RCC 7860 (cell line): Measurements from ENCODE around the gene KRTAP10-7.
"Not testable (repeated sequence)": the region's sequence is repeated elsewhere in the genome, so short reads cannot be mapped to it uniquely, and the experiment has no call there.

Experiments
- DNase-seq: peaks from one replicate; pipeline ENCODE4 v3.0.0-alpha.2; 2015; ENCODE audit warnings: low spot score
- FAIRE-seq: peaks from 2 replicates; lab custom pipeline; 2012; peaks lifted over from hg19 to GRCh38; lab: Jason Lieb, UNC

Gene KRTAP10-7

GRCh38 chr21:44600118-44600978 is at the start of gene KRTAP10-7:
Gene KRTAP10-7, plus strand, starts transcription at chr21:44600597. Its CDS starts 25 bp downstream, at chr21:44600622.
- FAIRE-seq, DNase-seq: not testable (repeated sequence)

DNA sequence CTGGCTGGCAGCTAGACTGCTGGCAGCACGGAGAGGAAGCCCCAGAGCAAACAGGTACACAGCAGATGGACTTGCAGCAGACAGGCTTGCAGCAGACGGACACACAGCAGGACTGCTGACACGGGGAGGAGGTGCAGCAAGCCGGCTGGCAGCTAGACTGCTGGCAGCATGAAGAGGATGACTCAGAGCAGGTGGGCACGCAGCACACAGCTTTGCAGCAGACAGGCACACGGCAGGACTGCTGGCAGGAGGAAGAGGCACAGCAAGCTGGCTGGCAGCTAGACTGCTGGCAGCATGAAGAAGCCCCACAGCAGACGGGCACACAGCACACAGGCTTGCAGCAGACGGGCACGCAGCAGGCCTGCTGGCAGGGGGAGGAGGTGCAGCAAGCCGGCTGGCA is 49.6 kb upstream of the KRTAP10-7 start:
- FAIRE-seq = no peak

GRCh38 chr21:44551340-44551961 is 48.9 kb upstream of the KRTAP10-7 start, which contains the start of gene KRTAP10-2:
Gene KRTAP10-2, minus strand, starts transcription at chr21:44551505. Its CDS starts 47 bp downstream, at chr21:44551458.
- no peak for DNase-seq
- FAIRE-seq = no peak

More for the DNA sequence above, 49.6 kb upstream of the KRTAP10-7 start:
- no peak for DNase-seq

GRCh38 chr21:44552136-44552535 is 48.3 kb upstream of the KRTAP10-7 start:
- DNase-seq (no peak), FAIRE-seq (no peak)

- DNase-seq (no peak), FAIRE-seq (no peak)
Observed at GRCh38 chr21:44552681-44553080, 47.7 kb upstream of the KRTAP10-7 start.

GRCh38 chr21:44555200-44555875 is 45.1 kb upstream of the KRTAP10-7 start:
- DNase-seq (no peak), FAIRE-seq (no peak)

DNA sequence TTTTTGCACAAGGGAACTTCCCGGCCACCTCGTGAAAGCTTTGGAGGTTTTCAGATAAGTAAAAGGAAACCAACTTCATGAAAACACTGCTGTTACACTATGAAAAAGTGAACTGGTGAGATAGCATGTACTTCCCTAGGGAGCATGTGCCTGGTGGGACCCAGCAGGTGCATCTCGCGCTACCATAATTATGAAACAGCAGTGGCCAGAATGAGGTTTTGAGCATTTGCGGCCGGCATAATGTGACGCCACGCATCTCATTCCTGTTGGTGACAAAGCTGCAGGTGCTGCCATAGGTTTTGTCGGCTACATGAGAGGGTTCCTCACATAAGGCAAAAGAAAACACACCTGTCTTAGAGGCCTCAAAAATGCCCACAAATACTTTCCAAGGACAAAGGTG is 43.5 kb upstream of the KRTAP10-7 start:
- FAIRE-seq = no peak
- DNase-seq = no peak

DNA sequence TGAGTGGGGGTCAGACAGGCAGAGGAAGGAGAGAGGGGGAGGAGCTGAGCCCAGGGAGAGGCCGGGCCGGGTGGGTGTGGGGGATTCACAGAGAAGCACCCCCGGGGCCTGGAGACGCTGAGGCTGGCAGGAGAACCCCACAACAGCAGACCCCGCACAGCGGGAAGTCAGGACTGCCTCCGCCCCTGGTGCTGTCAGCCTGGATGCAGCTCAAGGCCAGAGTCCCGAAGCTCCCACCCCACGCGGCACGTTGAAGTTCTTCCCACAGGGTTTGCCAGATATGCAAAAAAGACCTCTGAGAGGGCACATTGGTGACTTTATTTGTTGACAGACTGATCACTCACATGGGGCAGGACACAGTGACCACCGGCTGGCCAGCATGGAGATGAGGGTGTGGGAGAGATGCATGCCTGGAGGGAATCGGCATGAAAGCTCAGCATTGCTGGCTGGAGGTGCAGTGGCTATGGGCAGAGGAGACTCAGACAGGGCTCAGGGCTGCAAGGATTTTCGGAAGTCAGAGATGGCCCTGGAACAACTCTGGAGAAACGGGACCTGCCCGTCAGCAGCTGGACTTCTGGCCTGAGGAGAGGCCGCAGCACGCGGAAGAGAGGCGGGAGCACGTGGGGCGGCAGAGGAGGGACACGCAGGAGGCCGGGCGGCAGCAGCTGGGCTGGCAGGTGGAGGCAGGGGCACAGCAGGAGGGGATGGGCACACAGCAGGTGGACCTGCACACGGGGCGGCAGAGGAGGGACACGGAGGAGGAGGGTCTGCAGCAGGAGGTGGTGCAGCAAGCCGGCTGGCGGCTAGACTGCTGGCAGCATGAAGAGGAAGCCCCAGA is 42.7 kb upstream of the KRTAP10-7 start:
- FAIRE-seq (no peak), DNase-seq (no peak)

DNA sequence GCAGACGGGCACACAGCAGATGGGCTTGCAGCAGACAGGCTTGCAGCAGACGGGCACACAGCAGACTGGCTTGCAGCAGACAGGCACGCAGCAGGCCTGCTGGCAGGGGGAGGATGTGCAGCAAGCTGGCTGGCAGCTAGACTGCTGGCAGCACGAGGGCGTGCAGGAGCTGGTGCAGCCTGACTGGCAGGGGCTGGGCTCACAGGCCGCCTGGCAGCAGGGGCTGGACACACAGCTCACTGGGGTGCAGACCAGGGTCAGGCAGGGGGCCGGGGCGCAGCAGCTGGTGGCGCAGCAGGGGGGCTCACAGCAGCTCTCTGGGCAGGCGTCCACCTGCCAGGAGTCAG is 42.1 kb upstream of the KRTAP10-7 start:
- FAIRE-seq, DNase-seq: not testable (repeated sequence)

DNA sequence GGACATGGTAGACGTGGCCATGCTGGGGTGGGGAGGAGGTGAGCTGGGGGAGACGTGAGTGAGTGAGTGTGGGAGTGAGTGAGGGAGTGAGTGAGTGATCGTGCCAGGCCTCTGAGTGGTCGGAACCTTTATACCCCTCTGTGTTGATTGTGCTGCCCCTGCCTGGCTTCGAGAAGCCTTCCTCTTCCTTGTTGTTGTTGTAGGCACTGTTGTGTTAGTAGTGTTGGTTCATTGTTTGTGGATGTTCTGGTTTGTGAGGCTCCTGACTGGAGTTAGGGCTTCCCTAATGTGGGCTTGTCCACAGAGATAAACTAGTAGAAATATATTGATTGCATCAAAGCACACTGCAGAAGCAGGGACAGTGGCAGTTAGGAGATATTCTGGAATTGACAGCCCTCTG is 41.7 kb upstream of the KRTAP10-7 start, which contains the start of gene KRTAP10-3:
Gene KRTAP10-3 (minus strand): TSS at position 101 of the 400 bp plus-strand sequence. CDS start 80 bp downstream, at position 21.
- DNase-seq (no peak), FAIRE-seq (no peak)

GRCh38 chr21:44564099-44564498 is 36.3 kb upstream of the KRTAP10-7 start:
- no peak for DNase-seq
- FAIRE-seq = no peak

DNA sequence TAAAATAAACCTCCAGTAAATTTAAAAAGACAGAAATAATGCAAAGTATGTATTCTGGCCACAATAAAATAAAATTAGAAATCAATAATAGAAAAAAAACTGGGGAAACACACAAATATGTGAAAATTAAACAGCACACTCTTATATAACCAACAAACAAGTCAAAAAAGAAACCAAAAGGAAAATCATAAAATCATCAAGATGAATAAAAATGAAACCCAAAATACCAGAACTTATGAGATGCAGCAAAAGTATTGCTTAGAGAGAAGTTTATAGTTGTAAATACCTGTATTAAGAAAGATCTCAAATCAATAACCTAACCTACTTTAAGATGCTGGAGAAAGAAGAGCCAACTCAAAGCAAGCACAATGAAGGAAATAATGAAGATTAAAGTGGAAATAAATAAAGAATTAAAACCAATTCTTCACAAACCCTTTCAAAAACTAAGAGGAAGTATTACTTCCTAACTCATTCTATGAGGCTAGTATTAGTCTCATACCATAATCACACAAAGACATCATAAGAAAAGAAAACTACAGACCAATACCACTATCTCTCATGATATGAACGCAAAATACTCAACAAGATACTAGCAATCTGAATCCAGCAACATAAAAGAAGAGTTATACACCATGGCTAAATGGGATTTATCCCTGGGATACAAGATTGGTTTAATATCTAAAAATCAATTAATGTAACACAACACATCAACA is 35.4 kb upstream of the KRTAP10-7 start:
- FAIRE-seq = no peak
- no peak for DNase-seq

- FAIRE-seq = no peak
- no peak for DNase-seq
Observed at GRCh38 chr21:44566403-44566802, 34.0 kb upstream of the KRTAP10-7 start.

DNA sequence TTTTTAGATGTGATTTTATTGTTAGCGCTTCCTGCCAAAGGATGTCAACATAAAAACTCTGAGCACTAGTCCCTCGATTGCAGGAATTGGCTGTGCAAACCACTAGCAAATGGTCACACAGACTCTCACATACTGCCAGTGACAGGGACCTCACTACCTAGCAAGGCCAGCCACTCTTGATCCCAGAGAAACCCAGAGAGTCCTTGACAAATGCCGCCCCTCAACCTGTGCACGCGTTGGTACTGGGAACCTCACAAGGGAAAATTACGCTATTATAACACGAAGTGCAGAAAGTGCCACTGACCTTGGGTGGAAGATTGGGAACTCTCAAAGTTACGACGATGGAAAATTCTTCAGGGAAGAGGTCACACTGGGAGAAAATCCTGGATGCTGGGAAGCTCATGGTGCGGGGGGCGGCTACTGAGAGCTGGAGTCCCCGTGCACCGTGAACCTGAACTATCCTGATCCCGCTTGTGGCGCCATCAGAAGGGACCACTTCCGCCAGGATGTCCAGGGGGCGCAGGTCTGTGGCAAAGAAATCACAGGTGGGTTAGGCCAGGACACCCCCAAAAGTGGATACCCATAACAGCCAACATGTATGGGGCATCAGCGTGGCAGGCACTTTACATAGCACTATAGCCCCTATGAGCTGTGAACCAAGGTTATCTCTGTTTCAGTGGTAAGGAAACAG is 32.8 kb upstream of the KRTAP10-7 start:
- DNase-seq (no peak), FAIRE-seq (no peak)

DNA sequence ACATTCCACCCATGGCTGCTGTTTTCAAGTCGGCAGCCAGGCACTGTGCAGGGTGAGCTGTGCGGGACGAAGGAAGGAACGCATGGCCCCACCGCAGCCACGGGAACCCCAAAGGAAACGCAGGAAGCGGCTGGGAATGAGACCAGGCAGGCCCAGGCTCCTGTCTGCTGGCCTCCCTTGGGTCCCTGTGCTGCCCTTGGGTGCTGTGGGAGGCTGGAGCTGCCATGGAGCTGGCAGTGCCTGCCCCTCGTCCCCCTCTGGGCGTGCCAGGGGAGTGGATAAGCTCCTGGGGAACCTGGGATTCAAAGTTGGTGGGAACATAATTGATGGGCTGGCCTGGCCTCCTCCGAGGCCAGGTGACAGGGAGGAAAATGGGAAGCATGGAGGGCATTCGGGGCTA is 32.1 kb upstream of the KRTAP10-7 start:
- no peak for DNase-seq
- no peak for FAIRE-seq

DNA sequence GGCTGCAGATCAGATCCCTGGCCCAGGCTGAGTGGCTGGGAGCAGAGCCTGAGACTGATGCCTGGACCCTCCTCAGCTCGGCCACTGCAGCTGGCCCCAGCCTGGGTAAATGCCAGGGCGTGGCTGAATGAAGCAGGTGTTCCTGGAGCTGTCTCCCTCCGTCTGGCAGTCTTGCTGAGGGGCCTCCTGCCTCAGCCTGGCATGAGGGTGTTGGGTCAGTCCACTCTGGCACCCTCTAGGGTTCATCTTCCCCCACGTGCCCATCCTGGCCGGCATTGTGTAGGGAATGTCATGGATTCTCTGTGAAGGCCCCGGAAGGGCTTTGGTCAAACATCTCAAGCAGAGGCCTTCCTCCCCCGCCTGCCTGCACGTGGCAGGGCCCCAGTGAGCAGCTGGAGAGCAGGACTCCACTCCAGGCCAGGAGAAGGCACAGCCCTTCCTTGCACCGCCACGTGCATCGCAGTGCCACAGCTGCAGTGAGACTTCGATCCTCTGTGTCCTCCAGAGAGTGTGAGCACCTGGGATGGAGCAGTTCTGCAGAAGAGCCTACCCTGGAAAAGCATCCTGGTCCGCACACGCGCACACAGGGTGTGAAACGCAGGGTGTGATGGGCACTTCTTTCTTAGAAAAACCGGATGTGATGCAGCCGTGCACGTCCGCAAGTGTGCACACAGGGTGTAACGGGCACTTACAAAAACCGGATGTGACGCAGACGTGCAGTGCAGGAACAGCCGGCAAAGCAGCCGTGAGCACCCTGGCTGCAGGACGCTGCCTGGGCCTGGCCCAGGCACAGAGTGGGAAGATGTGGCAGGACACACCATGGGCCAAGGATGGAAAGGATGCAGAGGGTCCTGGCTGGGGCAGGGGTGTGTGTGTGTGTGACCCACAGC is 31.5 kb upstream of the KRTAP10-7 start:
- no peak for FAIRE-seq

DNA sequence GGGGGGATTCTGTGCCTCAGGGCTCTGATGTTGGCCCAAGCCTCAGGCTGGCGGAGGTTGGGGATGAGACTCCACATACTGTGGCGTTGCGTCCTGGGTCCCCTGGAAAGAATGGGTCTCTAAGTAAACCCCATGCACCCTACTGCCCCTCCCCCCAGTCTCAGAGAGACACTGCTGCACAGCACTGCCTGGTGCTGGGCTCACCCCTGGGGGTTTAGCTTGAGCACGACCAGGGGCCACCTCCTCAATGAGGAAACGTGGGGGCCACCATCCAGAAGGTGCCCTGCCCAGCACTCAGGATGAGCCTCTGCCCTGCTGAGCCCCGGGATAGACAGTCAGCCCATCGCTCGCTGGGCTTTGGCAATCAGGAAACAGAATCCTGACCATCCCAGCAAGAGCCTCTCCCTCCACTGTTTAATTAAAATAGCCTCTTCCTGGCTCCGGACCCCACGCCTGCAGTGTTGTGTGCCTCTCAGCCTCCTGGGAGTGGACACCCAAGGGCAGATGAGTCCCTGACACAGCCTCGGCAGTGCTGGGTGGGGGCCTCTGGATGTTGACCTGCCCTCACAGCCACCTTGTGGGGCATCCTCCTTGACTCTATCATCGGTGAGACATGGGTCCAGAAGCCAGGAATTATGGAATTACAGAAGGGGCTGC is 30.4 kb upstream of the KRTAP10-7 start:
- no peak for FAIRE-seq

More for the DNA sequence above, 31.5 kb upstream of the KRTAP10-7 start:
- no peak for DNase-seq

GRCh38 chr21:44571296-44571695 is 29.1 kb upstream of the KRTAP10-7 start:
- no peak for DNase-seq
- no peak for FAIRE-seq

More for the DNA sequence above, 30.4 kb upstream of the KRTAP10-7 start:
- no peak for DNase-seq
